H1 (cell line): ENCODE measurements around the gene EPSTI1. TPM values are rescaled to one million over a fixed set of nuclear protein-coding genes. Genes with fewer than 3 reads are reported as not detected.

Experiments
- CTCF ChIA-PET: fragments of 300-600 bp; sonication (Branson Sonifier 250); formaldehyde crosslinking; loops from one replicate; lab custom pipeline; 2021; ENCODE audit not compliant: partially characterized antibody; lab: Charles Lee
- POLR2A ChIA-PET: fragments of 300-600 bp; sonication (Branson Sonifier 250); formaldehyde crosslinking; loops from one replicate; lab custom pipeline; 2021; ENCODE audit warnings: inconsistent platforms; ENCODE audit not compliant: partially characterized antibody; lab: Charles Lee
- DNase-seq, 2 experiments: peaks; one replicate each; pipeline versions ENCODE4 v3.0.0 to v3.0.0-alpha.2; 2010 to 2022; ENCODE audit warnings: low spot score in 2 of 2, low read depth in 1 of 2, mixed read lengths in 1 of 2
- FAIRE-seq: peaks from 2 replicates; lab custom pipeline; 2011; peaks lifted over from hg19 to GRCh38; lab: Jason Lieb, UNC
- H2AFZ ChIP-seq: 2 replicates; pipeline ENCODE4 v1.8.1; 2012; ENCODE audit warnings: low read length, inconsistent platforms
- H2AK5ac ChIP-seq: 2 replicates; pipeline ENCODE4 v1.6.1; 2013; ENCODE audit warnings: low read depth, low read length
- H2BK120ac ChIP-seq: replicated peaks from 2 replicates; pipeline ENCODE3; 2013; ENCODE audit warnings: low read depth, low read length, inconsistent platforms
- H2BK12ac ChIP-seq: 2 replicates; pipeline ENCODE4 v1.6.1; 2013; ENCODE audit warnings: low read depth, low read length
- H2BK15ac ChIP-seq: 2 replicates; pipeline ENCODE4 v1.6.1; 2013; ENCODE audit warnings: low read length
- H2BK20ac ChIP-seq: 2 replicates; pipeline ENCODE4 v1.6.1; 2013; ENCODE audit warnings: low read length
- H2BK5ac ChIP-seq: 2 replicates; pipeline ENCODE4 v1.6.1; 2013; ENCODE audit warnings: low read depth, low read length
- H3K14ac ChIP-seq: 2 replicates; pipeline ENCODE4 v1.6.1; 2013; ENCODE audit warnings: inconsistent platforms; ENCODE audit not compliant: insufficient read length
- H3K18ac ChIP-seq: 2 replicates; pipeline ENCODE4 v1.6.1; 2013; ENCODE audit warnings: low read length; ENCODE audit errors: extremely low read depth
- H3K23ac ChIP-seq: 2 replicates; pipeline ENCODE4 v1.6.1; 2013; ENCODE audit warnings: inconsistent platforms; ENCODE audit not compliant: insufficient read length
- H3K23me2 ChIP-seq: 2 replicates; pipeline ENCODE4 v1.6.1; 2013; ENCODE audit warnings: low read depth, low read length
- H3K27ac ChIP-seq: 2 replicates; pipeline ENCODE4 v1.6.1; 2011; ENCODE audit warnings: low read depth, low read length, inconsistent platforms
- H3K27me3 ChIP-seq, 4 experiments: replicated peaks in 1 of 4; 1 replicate in 1 of 4; 2 replicates in 3 of 4; pipeline versions ENCODE4 v1.6.1 to v1.8.1; 2011 to 2013; ENCODE audit warnings: low read length in 3 of 4, mild to moderate bottlenecking in 3 of 4, inconsistent platforms in 2 of 4, mixed read lengths in 2 of 4, moderate library complexity in 1 of 4; ENCODE audit not compliant: control insufficient read depth in 3 of 4, insufficient read depth in 3 of 4; ENCODE audit errors: extremely low read depth in 1 of 4
- H3K36me3 ChIP-seq, 4 experiments: 2 replicates each; pipeline versions ENCODE4 v1.6.1 to v1.8.1; 2011 to 2013; ENCODE audit warnings: mild to moderate bottlenecking in 4 of 4, low read length in 3 of 4, moderate library complexity in 2 of 4, control low read depth in 1 of 4, inconsistent platforms in 1 of 4; ENCODE audit not compliant: insufficient read depth in 4 of 4, control insufficient read depth in 2 of 4
- H3K4ac ChIP-seq: replicated peaks from 2 replicates; pipeline ENCODE3; 2013; ENCODE audit warnings: low read length, low read depth, mixed read lengths, inconsistent platforms; ENCODE audit not compliant: insufficient read length
- H3K4me1 ChIP-seq, 4 experiments: replicated peaks in 1 of 4; 1 replicate in 1 of 4; 2 replicates in 3 of 4; pipeline versions ENCODE4 v1.6.1 to v1.8.1; 2011 to 2013; ENCODE audit warnings: low read length in 3 of 4, inconsistent platforms in 2 of 4, mixed read lengths in 1 of 4; ENCODE audit not compliant: insufficient read depth in 4 of 4, control insufficient read depth in 3 of 4
- H3K4me2 ChIP-seq, 2 experiments: 2 replicates each; pipeline versions ENCODE4 v1.6.1 to v1.8.1; 2011 to 2013; ENCODE audit warnings: low read depth in 2 of 2, low read length in 2 of 2, control low read depth in 1 of 2, inconsistent platforms in 1 of 2, mild to moderate bottlenecking in 1 of 2; ENCODE audit not compliant: insufficient read depth in 1 of 2
- H3K4me3 ChIP-seq, 4 experiments: fragments of 200-600, 300-600 bp in 1 of 4; sonication (generic), shearing (Covaris generic), sonication (Bioruptor Twin) in 1 of 4; 2 replicates each; pipeline versions ENCODE4 v1.5.1 to v1.8.1; 2011 to 2016; ENCODE audit warnings: low read length in 4 of 4, low read depth in 3 of 4, control low read depth in 2 of 4, inconsistent platforms in 2 of 4, mild to moderate bottlenecking in 2 of 4, mixed read lengths in 1 of 4, moderate library complexity in 1 of 4; ENCODE audit not compliant: insufficient read depth in 2 of 4; ENCODE audit errors: extremely low read depth in 1 of 4
- H3K56ac ChIP-seq: replicated peaks from 2 replicates; pipeline ENCODE3; 2013; ENCODE audit warnings: low read depth, mild to moderate bottlenecking, mixed read lengths, low read length, inconsistent platforms; ENCODE audit not compliant: insufficient read length
- H3K79me1 ChIP-seq: 2 replicates; pipeline ENCODE4 v1.6.1; 2013; ENCODE audit warnings: low read depth, low read length, control low read depth
- H3K79me2 ChIP-seq, 2 experiments: 2 replicates each; pipeline versions ENCODE4 v1.6.1 to v1.8.1; 2012 to 2013; ENCODE audit warnings: low read length in 2 of 2, mild to moderate bottlenecking in 2 of 2, inconsistent platforms in 1 of 2; ENCODE audit not compliant: insufficient read depth in 2 of 2, control insufficient read depth in 1 of 2
- H3K9ac ChIP-seq, 4 experiments: replicated peaks in 1 of 4; 1 replicate in 1 of 4; 2 replicates in 3 of 4; pipeline versions ENCODE4 v1.6.1 to v1.8.1; 2011 to 2013; ENCODE audit warnings: low read depth in 3 of 4, low read length in 3 of 4, control low read depth in 2 of 4, mild to moderate bottlenecking in 2 of 4, moderate library complexity in 2 of 4, inconsistent platforms in 1 of 4; ENCODE audit errors: extremely low read depth in 1 of 4
- H3K9me3 ChIP-seq, 2 experiments: 2 replicates each; pipeline versions ENCODE4 v1.6.1 to v1.8.1; 2012 to 2013; ENCODE audit warnings: mild to moderate bottlenecking in 2 of 2, moderate library complexity in 2 of 2, control low read depth in 1 of 2, inconsistent platforms in 1 of 2, low read depth in 1 of 2, low read length in 1 of 2, mixed read lengths in 1 of 2; ENCODE audit not compliant: insufficient read depth in 2 of 2
- H4K20me1 ChIP-seq, 2 experiments: replicated peaks in 1 of 2; 2 replicates each; pipeline versions ENCODE3 to v1.8.1; 2011 to 2013; ENCODE audit warnings: inconsistent platforms in 2 of 2, low read length in 2 of 2, mild to moderate bottlenecking in 1 of 2; ENCODE audit not compliant: insufficient read depth in 2 of 2, control insufficient read depth in 1 of 2
- H4K5ac ChIP-seq: 2 replicates; pipeline ENCODE4 v1.6.1; 2013; ENCODE audit warnings: low read length, low read depth, mixed read lengths, inconsistent platforms; ENCODE audit not compliant: insufficient read length
- H4K8ac ChIP-seq: 2 replicates; pipeline ENCODE4 v1.8.0; 2013; ENCODE audit warnings: mild to moderate bottlenecking, moderate library complexity, low read length, inconsistent platforms; ENCODE audit not compliant: insufficient read depth; ENCODE audit errors: extremely low read depth
- H4K91ac ChIP-seq: replicated peaks from 2 replicates; pipeline ENCODE3; 2013; ENCODE audit warnings: low read length, mixed read lengths, inconsistent platforms; ENCODE audit not compliant: insufficient read length
- CBX5 ChIP-seq: fragments of 300-800, 300-1000 bp; sonication (generic); IDR thresholded peaks from 2 replicates; pipeline ENCODE4 v1.7.1; 2016; ENCODE audit warnings: antibody characterized with exemption, low read length, low read depth
- RAD21 ChIP-seq, 2 experiments: IDR thresholded peaks in 1 of 2; conservative IDR thresholded peaks in 1 of 2; 2 replicates each; pipeline ENCODE4 v1.6.1; 2011; ENCODE audit warnings: low read depth in 2 of 2, low read length in 2 of 2, improper control_type of control experiment in 1 of 2, inconsistent platforms in 1 of 2, mild to moderate bottlenecking in 1 of 2, moderate library complexity in 1 of 2
- RBBP5 ChIP-seq: IDR thresholded peaks from 2 replicates; pipeline ENCODE4 v1.7.1; 2012; ENCODE audit warnings: low read depth, mild to moderate bottlenecking, inconsistent platforms, low read length, moderate library complexity, borderline replicate concordance
- RFX5 ChIP-seq: IDR thresholded peaks from 2 replicates; pipeline ENCODE4 v1.6.1; 2011; ENCODE audit warnings: low read depth, low read length, improper control_type of control experiment, borderline replicate concordance
- SIX5 ChIP-seq: IDR thresholded peaks from 2 replicates; pipeline ENCODE4 v1.6.1; 2011; ENCODE audit warnings: mild to moderate bottlenecking, low read depth, low read length
- WGBS, 2 experiments: shearing (Covaris generic) in 1 of 2; methylation state at CpG; one replicate each; pipeline versions ENCODE4 v1.1.6 to v1.1.7; 2013 to 2015; ENCODE audit warnings: low lambda C conversion rate in 2 of 2, mixed read lengths in 2 of 2, inconsistent platforms in 1 of 2, low coverage in 1 of 2, missing lambda C conversion rate in 1 of 2; ENCODE audit not compliant: insufficient replicate concordance in 2 of 2, insufficient coverage in 1 of 2, insufficient read length in 1 of 2; ENCODE audit errors: extremely low coverage in 1 of 2, missing lambda C conversion rate in 1 of 2; 5-methylcytosine and 5-hydroxymethylcytosine counted together
- polyA plus RNA-seq, 7 experiments: library from polyadenylated mRNA; depleted of rRNA in 3 of 7; stranded (reverse) in 5 of 7; unstranded in 2 of 7; fragments of >200 nt in 5 of 7; fragments of 200-250 nt in 2 of 7; gene quantifications; 1 replicate in 5 of 7; 2 replicates in 1 of 7; 4 replicates in 1 of 7; pipeline versions ENCODE4 v1.2.1 to v1.2.3, GENCODE V29; 2011 to 2013; ENCODE audit warnings: missing spikeins in 2 of 7, mixed read lengths in 2 of 7
- total RNA-seq: library from RNA; stranded (reverse); fragmentation: NEBNext Ultra II Directional; extraction: Animal tissue kit (Norgen Biotek cat#: 25700); gene quantifications from 2 replicates; pipeline ENCODE4 v1.2.1, GENCODE V29; 2021

EPSTI1 gene
- total and polyA plus RNA-seq, 2 of the 8 experiments (the other 6 are each of a cell fraction or from before 2014, with no cell fraction given) = 0.23 to 0.37 TPM

- no peak overlapping the region for H2BK5ac ChIP-seq
- H2BK12ac ChIP-seq = no peak overlapping the region
- no peak overlapping the region for H3K56ac ChIP-seq
- FAIRE-seq (no peak), DNase-seq (no peak)
- no peak overlapping the region for H4K8ac ChIP-seq
- H3K27me3 ChIP-seq = no peaks in the 10 kb centered on the region
- no peak overlapping the region for H2AFZ ChIP-seq
- no peak overlapping the region for H3K27ac ChIP-seq
- no peak overlapping the region for H4K5ac ChIP-seq
- no peak overlapping the region for H3K4me2 ChIP-seq
- H3K9me3 ChIP-seq = no peaks in the 10 kb centered on the region
- H2AK5ac ChIP-seq = no peak overlapping the region
- TF ChIP-seq RAD21 (IDR thresholded peaks at IDR 0.05 in 1 of 2, conservative IDR thresholded peaks at IDR 0.05 in 1 of 2; ENCODE audit: low read depth in 2 of 2, low read length in 2 of 2) = no peak
- no peak for TF ChIP-seq CBX5
- TF ChIP-seq RBBP5 = no peak
- TF ChIP-seq RFX5 = no peak
- TF ChIP-seq SIX5 = no peak
- POLR2A ChIA-PET = no interaction called here
- no peak overlapping the region for H2BK15ac ChIP-seq
- H3K36me3 ChIP-seq = no peaks in the 10 kb centered on the region
- H4K20me1 ChIP-seq = no peaks in the 10 kb centered on the region
- H2BK20ac ChIP-seq = no peak overlapping the region
- H3K14ac ChIP-seq = no peak overlapping the region
- no peak overlapping the region for H4K91ac ChIP-seq
- H3K79me2 ChIP-seq = no peaks in the 10 kb centered on the region
- H3K4me1 ChIP-seq = no peaks in the 10 kb centered on the region; a peak in 1 of 7 replicates
- no peak overlapping the region for H2BK120ac ChIP-seq
- CTCF ChIA-PET = no interaction called here
- H3K18ac ChIP-seq = no peak overlapping the region
- H3K4ac ChIP-seq = no peak overlapping the region
- no peak overlapping the region for H3K4me3 ChIP-seq
- no peak overlapping the region for H3K9ac ChIP-seq
- H3K23ac ChIP-seq = no peak overlapping the region
- WGBS, 2 experiments = 67% methylated on average over 1 of the region's 1 CpG; no CpG with 5 or more reads in 1 of the 2 experiments
- H3K79me1 ChIP-seq = no peaks in the 10 kb centered on the region
- H3K23me2 ChIP-seq = no peaks in the 10 kb centered on the region
Measured at GRCh38 chr13:42946927-42947326, 45.1 kb downstream of the EPSTI1 start.
